ENCODE results near the gene RRP8.

Gene RRP8

GRCh38 chr11:6632116-6633073, 29.0 kb upstream of the RRP8 start:
- Histone ChIP-seq H3K4me2 (ENCODE audit: insufficient read depth, low read length, poor library complexity, severe bottlenecking) (no peak overlapping the region), H2BK120ac (ENCODE audit: low read depth, low read length) (no peak overlapping the region), H2BK5ac (ENCODE audit: low read length) (no peak overlapping the region), H2BK12ac (ENCODE audit: low read length) (no peak overlapping the region), H2AK5ac (ENCODE audit: low read depth, low read length) (no peak overlapping the region), H4K8ac (ENCODE audit: low read depth, low read length) (no peak overlapping the region), H3K27me3 (ENCODE audit: control insufficient read depth in 3 of 3, insufficient read depth in 3 of 3, low read depth in 1 of 3, low read length in 3 of 3) (peaks cover 0 to 24% (median 3%) of the 10 kb centered on the region in 3 experiments), H3K4me1 (ENCODE audit: control insufficient read depth in 2 of 2, insufficient read depth in 1 of 2, low read depth in 1 of 2, low read length in 2 of 2) (peaks cover 10 to 11% of the 10 kb centered on the region in 2 donors), H3K36me3 (replicated peaks in 1 of 2; ENCODE audit: control insufficient read depth in 2 of 2, insufficient read depth in 2 of 2, low read length in 2 of 2) (peaks cover 2 to 82% of the 10 kb centered on the region in 2 donors), H4K91ac (ENCODE audit: low read depth, low read length, poor library complexity) (no peak overlapping the region), H3K4ac (ENCODE audit: low read length) (no peak overlapping the region), H3K79me1 (ENCODE audit: low read depth, low read length) (peaks cover 2% of the 10 kb centered on the region), H3K4me3 (ENCODE audit: low read length in 2 of 2) (no peak overlapping the region), H3K23ac (ENCODE audit: low read depth, low read length, poor library complexity) (no peak overlapping the region), H3K9me3 (replicated peaks in 1 of 2; ENCODE audit: control insufficient read depth in 2 of 2, insufficient read depth in 1 of 2, low read depth in 1 of 2, low read length in 2 of 2) (peaks cover 0 to 4% of the 10 kb centered on the region in 2 donors), H3K18ac (ENCODE audit: low read length) (no peak overlapping the region), H2BK15ac (ENCODE audit: low read length) (no peak overlapping the region), H3K14ac (ENCODE audit: low read length) (no peak overlapping the region), H2AFZ (ENCODE audit: low read length) (no peak overlapping the region), H3K9ac (ENCODE audit: low read depth, low read length, poor library complexity) (no peak overlapping the region), H3K27ac (replicated peaks; ENCODE audit: low read length) (no peak overlapping the region)
- no CpG with 5 or more reads among the region's 29 CpGs for WGBS, 2 donors (ENCODE audit: extremely low coverage in 2 of 2, insufficient read length in 2 of 2, insufficient replicate concordance in 1 of 2)
- no peak for DNase-seq (ENCODE audit: low spot score)

GRCh38 chr11:6631361-6631890, 28.0 kb upstream of the RRP8 start:
- Histone ChIP-seq H3K36me3 (replicated peaks in 1 of 2; ENCODE audit: control insufficient read depth in 2 of 2, insufficient read depth in 2 of 2, low read length in 2 of 2) (peaks cover 8 to 84% of the 10 kb centered on the region in 2 donors), H3K4me3 (ENCODE audit: low read length in 2 of 2) (no peak overlapping the region), H3K4me2 (ENCODE audit: insufficient read depth, low read length, poor library complexity, severe bottlenecking) (no peak overlapping the region), H3K14ac (ENCODE audit: low read length) (no peak overlapping the region), H3K9me3 (replicated peaks in 1 of 2; ENCODE audit: control insufficient read depth in 2 of 2, insufficient read depth in 1 of 2, low read depth in 1 of 2, low read length in 2 of 2) (peaks cover 0 to 4% of the 10 kb centered on the region in 2 donors), H3K9ac (ENCODE audit: low read depth, low read length, poor library complexity) (no peak overlapping the region), H3K27me3 (ENCODE audit: control insufficient read depth in 3 of 3, insufficient read depth in 3 of 3, low read depth in 1 of 3, low read length in 3 of 3) (peaks cover 0 to 24% (median 3%) of the 10 kb centered on the region in 3 experiments), H3K4ac (ENCODE audit: low read length) (no peak overlapping the region), H4K8ac (ENCODE audit: low read depth, low read length) (no peak overlapping the region), H2AK5ac (ENCODE audit: low read depth, low read length) (no peak overlapping the region), H2BK12ac (ENCODE audit: low read length) (no peak overlapping the region), H2BK120ac (ENCODE audit: low read depth, low read length) (no peak overlapping the region), H2BK15ac (ENCODE audit: low read length) (no peak overlapping the region), H3K18ac (ENCODE audit: low read length) (no peak overlapping the region), H2AFZ (ENCODE audit: low read length) (no peak overlapping the region), H3K79me1 (ENCODE audit: low read depth, low read length) (peaks cover 2% of the 10 kb centered on the region), H3K27ac (replicated peaks; ENCODE audit: low read length) (no peak overlapping the region), H4K91ac (ENCODE audit: low read depth, low read length, poor library complexity) (no peak overlapping the region), H3K4me1 (ENCODE audit: control insufficient read depth in 2 of 2, insufficient read depth in 1 of 2, low read depth in 1 of 2, low read length in 2 of 2) (peaks cover 10 to 11% of the 10 kb centered on the region in 2 donors), H3K23ac (ENCODE audit: low read depth, low read length, poor library complexity) (peak overlapping the region; percentile 50), H2BK5ac (ENCODE audit: low read length) (no peak overlapping the region)
- no CpG with 5 or more reads among the region's 11 CpGs for WGBS, 2 donors (ENCODE audit: extremely low coverage in 2 of 2, insufficient read length in 2 of 2, insufficient replicate concordance in 1 of 2)
- no peak for DNase-seq (ENCODE audit: low spot score)

- no peak for DNase-seq (ENCODE audit: low spot score)
- Histone ChIP-seq H2BK5ac (ENCODE audit: low read length) (no peak overlapping the region), H3K4me1 (ENCODE audit: control insufficient read depth in 2 of 2, insufficient read depth in 1 of 2, low read depth in 1 of 2, low read length in 2 of 2) (peaks cover 8 to 10% of the 10 kb centered on the region in 2 donors), H3K4me2 (ENCODE audit: insufficient read depth, low read length, poor library complexity, severe bottlenecking) (peak overlapping the region; percentile 92), H2BK120ac (ENCODE audit: low read depth, low read length) (no peak overlapping the region), H3K14ac (ENCODE audit: low read length) (no peak overlapping the region), H4K8ac (ENCODE audit: low read depth, low read length) (no peak overlapping the region), H3K18ac (ENCODE audit: low read length) (peak overlapping the region; percentile 65), H3K4me3 (ENCODE audit: low read length in 2 of 2) (peak overlapping the region in 1 of 2 donors; percentile 80), H3K79me1 (ENCODE audit: low read depth, low read length) (peaks cover 2% of the 10 kb centered on the region), H3K9me3 (replicated peaks in 1 of 2; ENCODE audit: control insufficient read depth in 2 of 2, insufficient read depth in 1 of 2, low read depth in 1 of 2, low read length in 2 of 2) (peaks cover 0 to 4% of the 10 kb centered on the region in 2 donors), H2AK5ac (ENCODE audit: low read depth, low read length) (peak overlapping the region; percentile 54), H2BK15ac (ENCODE audit: low read length) (no peak overlapping the region), H3K36me3 (replicated peaks in 1 of 2; ENCODE audit: control insufficient read depth in 2 of 2, insufficient read depth in 2 of 2, low read length in 2 of 2) (peaks cover 11 to 91% of the 10 kb centered on the region in 2 donors), H2AFZ (ENCODE audit: low read length) (no peak overlapping the region), H3K27me3 (ENCODE audit: control insufficient read depth in 3 of 3, insufficient read depth in 3 of 3, low read depth in 1 of 3, low read length in 3 of 3) (peaks cover 0 to 24% (median 3%) of the 10 kb centered on the region in 3 experiments), H3K4ac (ENCODE audit: low read length) (no peak overlapping the region), H3K27ac (replicated peaks; ENCODE audit: low read length) (no peak overlapping the region), H3K9ac (ENCODE audit: low read depth, low read length, poor library complexity) (peak overlapping the region; percentile 80), H4K91ac (ENCODE audit: low read depth, low read length, poor library complexity) (no peak overlapping the region), H2BK12ac (ENCODE audit: low read length) (no peak overlapping the region), H3K23ac (ENCODE audit: low read depth, low read length, poor library complexity) (peak overlapping the region; percentile 50)
- WGBS, 2 donors (ENCODE audit: extremely low coverage in 2 of 2, insufficient read length in 2 of 2, insufficient replicate concordance in 1 of 2) = no CpG with 5 or more reads among the region's 28 CpGs
Measured at GRCh38 chr11:6630632-6631291, 27.3 kb upstream of the RRP8 start.

Measured in neuronal stem cell (in vitro differentiated cells).